Testis (tissue), 3 donors: ENCODE data around the gene LIN7A. TPM values are rescaled to one million over a fixed set of nuclear protein-coding genes. Genes with fewer than 3 reads are reported as not detected.
A peak's percentile ranks its signal among the peaks of the same experiment; 100 is the strongest.

Experiments
- DNase-seq: peaks from one replicate; pipeline ENCODE4 v3.0.0-alpha.2; 2019
- H3K27ac ChIP-seq, 2 donors: fragments of 200-600 bp; sonication (generic); one replicate each; pipeline ENCODE4 v1.5.1; 2019
- H3K27me3 ChIP-seq: fragments of 200-600 bp; sonication (generic); one replicate; pipeline ENCODE4 v1.5.1; 2019
- H3K36me3 ChIP-seq: fragments of 200-600 bp; sonication (generic); one replicate; pipeline ENCODE4 v1.5.1; 2017; ENCODE audit warnings: low read depth; ENCODE audit errors: missing control alignments
- H3K4me1 ChIP-seq: fragments of 200-600 bp; sonication (generic); one replicate; pipeline ENCODE4 v1.5.1; 2019
- H3K4me3 ChIP-seq, 2 donors: fragments of 200-600 bp; sonication (generic); one replicate each; pipeline ENCODE4 v1.5.1; 2017 to 2019
- H3K9me3 ChIP-seq: fragments of 200-600 bp; sonication (generic); one replicate; pipeline ENCODE4 v1.5.1; 2017
- POLR2A ChIP-seq: fragments of 450-650 bp; IDR thresholded peaks from one replicate; pipeline ENCODE4 v1.6.1; 2017; ENCODE audit warnings: antibody characterized with exemption, mild to moderate bottlenecking, moderate library complexity
- WGBS, 2 donors: methylation state at CpG; one replicate each; pipeline ENCODE4 v1.1.5; 2018; 5-methylcytosine and 5-hydroxymethylcytosine counted together
- intact Hi-C: fragments of 100-400 bp; cut with DNase I; formaldehyde crosslinking; loops from one replicate; pipeline ENCODE4 v1.15.1; 2023; ENCODE audit warnings: low total_unique reads
- polyA plus RNA-seq: library from polyadenylated mRNA; stranded (reverse); fragments of 350-450 nt; fragmentation: Illumina TruSeq; extraction: RNeasy Lipid Tissue Mini Kit (QIAGEN cat#74804); gene quantifications from one replicate; pipeline ENCODE4 v1.2.3, GENCODE V29; 2014; ENCODE audit warnings: low read depth, low replicate concordance; ENCODE audit not compliant: insufficient read depth
- total RNA-seq, 2 donors: library from RNA; depleted of rRNA; stranded (reverse); fragments of >200 nt; gene quantifications; one replicate each; pipeline ENCODE4 v1.2.3, GENCODE V29; 2016
- TF ChIP-seq, protein P1 (sequence below), 3 experiments: fragments of 450-650 bp in 2 of 3; fragments of 200-600 bp in 1 of 3; sonication (generic) in 1 of 3; IDR thresholded peaks; one replicate each; pipeline ENCODE4 v1.5.1; 2016 to 2019; ENCODE audit warnings: antibody characterized with exemption in 3 of 3, mild to moderate bottlenecking in 2 of 3, moderate library complexity in 1 of 3

Gene LIN7A
- total and polyA plus RNA-seq, 3 donors from 2014 or later = 5.8 to 48.6 (median 12.0) TPM

DNA sequence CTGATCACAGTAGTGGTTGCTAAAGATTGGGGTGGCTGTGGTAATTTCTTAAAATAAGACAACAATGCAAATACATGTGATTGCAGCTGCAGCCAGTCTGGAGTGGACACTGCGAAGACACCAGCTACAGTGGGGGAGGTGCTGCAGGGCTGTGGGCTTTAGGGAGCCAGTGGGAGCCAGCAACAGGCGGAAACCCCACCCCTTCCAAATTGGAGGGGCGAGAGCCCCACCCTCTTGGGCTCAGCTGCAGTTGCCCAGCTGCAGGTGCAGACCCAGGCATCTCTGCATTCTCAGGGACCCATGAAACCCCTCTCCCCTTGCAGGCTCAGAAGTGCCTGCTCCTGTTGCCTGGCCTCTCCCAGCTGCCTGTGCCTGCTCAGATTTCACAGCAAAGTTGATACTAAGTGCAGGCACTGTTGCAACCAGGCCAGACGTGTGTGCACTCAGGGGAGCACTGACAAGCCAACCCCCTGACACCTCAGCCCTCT is 116.2 kb downstream of the LIN7A start:
- intact Hi-C loops = no loop called here
- H3K9me3 ChIP-seq = no peaks in the 10 kb centered on the region
- no peaks in the 10 kb centered on the region for H3K36me3 ChIP-seq
- no peak for DNase-seq
- TF ChIP-seq, protein P1, sequence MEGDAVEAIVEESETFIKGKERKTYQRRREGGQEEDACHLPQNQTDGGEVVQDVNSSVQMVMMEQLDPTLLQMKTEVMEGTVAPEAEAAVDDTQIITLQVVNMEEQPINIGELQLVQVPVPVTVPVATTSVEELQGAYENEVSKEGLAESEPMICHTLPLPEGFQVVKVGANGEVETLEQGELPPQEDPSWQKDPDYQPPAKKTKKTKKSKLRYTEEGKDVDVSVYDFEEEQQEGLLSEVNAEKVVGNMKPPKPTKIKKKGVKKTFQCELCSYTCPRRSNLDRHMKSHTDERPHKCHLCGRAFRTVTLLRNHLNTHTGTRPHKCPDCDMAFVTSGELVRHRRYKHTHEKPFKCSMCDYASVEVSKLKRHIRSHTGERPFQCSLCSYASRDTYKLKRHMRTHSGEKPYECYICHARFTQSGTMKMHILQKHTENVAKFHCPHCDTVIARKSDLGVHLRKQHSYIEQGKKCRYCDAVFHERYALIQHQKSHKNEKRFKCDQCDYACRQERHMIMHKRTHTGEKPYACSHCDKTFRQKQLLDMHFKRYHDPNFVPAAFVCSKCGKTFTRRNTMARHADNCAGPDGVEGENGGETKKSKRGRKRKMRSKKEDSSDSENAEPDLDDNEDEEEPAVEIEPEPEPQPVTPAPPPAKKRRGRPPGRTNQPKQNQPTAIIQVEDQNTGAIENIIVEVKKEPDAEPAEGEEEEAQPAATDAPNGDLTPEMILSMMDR (IDR thresholded peaks at IDR 0.05) = no peak
- TF ChIP-seq POLR2A = no peak
- H3K4me1 ChIP-seq = no peaks in the 10 kb centered on the region
- WGBS, 2 donors = 61 to 84% methylated on average over 3 to 4 of the region's 4 CpGs
- H3K27ac ChIP-seq = no peak overlapping the region
- H3K4me3 ChIP-seq = no peak overlapping the region
- no peaks in the 10 kb centered on the region for H3K27me3 ChIP-seq

DNA sequence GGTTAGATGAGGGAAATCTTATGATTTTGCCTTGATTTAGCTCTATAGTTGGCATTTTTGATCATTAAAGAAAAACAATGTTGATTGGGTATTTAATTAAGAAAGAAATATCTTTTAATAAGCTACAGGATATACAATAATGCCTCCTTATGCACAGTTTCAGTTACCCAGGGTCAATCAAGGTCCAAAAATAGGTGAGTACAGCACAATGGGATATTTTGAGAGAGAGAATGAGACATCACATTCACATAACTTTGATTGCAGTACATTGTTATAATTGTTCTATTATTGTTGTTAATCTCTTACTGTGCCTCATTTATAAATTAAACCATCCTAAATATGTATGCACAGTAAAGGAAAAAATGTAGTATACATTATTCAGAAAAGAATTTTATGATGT is 118.9 kb downstream of the LIN7A start:
- Histone ChIP-seq H3K36me3 (no peaks in the 10 kb centered on the region), H3K27me3 (no peaks in the 10 kb centered on the region), H3K9me3 (no peaks in the 10 kb centered on the region), H3K27ac (no peak overlapping the region), H3K4me3 (no peak overlapping the region), H3K4me1 (no peaks in the 10 kb centered on the region)
- TF ChIP-seq, protein P1 (IDR thresholded peaks at IDR 0.05) = no peak
- no peak for TF ChIP-seq POLR2A
- intact Hi-C loops = no loop called here
- DNase-seq = no peak

DNA sequence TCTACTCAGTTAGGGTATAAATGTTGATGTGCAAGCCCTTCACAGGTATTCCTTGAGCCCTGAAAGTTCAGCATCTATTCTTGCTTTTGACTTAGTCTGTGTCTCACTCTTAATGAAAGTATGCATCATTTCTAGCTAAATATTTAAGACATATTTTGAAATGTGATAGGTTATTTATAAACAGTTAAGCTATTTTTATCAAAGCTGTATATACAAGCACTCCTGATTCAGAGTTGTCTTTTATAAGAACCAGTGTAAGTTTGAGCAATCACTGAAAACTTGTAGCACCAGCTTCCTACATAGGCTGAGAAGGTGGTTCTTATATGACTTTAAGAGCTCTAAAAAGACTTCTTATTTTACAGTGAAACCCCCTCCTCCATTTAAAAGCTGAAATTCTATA is 122.4 kb downstream of the LIN7A start:
- TF ChIP-seq, protein P1 (IDR thresholded peaks at IDR 0.05) = no peak
- no peaks in the 10 kb centered on the region for H3K36me3 ChIP-seq
- H3K27me3 ChIP-seq = no peaks in the 10 kb centered on the region
- no peaks in the 10 kb centered on the region for H3K4me1 ChIP-seq
- H3K9me3 ChIP-seq = no peaks in the 10 kb centered on the region
- peak overlapping the region in 1 of 2 donors; percentile 39 for H3K27ac ChIP-seq
- H3K4me3 ChIP-seq = no peak overlapping the region
- intact Hi-C loops = no loop called here
- no peak for DNase-seq

DNA sequence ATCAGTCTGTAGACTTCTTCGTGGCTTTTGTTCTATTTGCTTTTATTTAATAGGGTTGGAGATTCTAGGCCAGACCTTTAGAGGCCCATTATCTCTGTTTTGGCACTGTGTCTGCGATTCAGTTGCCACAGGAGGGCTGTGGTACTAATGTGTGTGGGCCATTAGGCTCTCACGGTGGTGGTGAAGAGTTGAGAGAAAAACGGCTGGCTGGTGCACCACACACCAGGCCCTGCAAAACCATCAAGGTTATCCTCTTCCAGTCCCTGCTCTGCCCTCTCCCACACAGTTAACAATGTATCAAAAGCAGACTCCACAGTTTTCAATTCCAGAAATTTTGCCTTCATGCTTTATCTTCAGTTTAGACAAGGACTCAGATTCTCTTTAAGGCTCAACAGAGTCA is 123.3 kb downstream of the LIN7A start:
- peak; percentile 62 for DNase-seq
- WGBS, 2 donors = 51 to 59% methylated on average over 4 of the region's 4 CpGs
- Histone ChIP-seq H3K36me3 (no peaks in the 10 kb centered on the region), H3K27ac (peak overlapping the region in 1 of 2 donors; percentile 39), H3K27me3 (no peaks in the 10 kb centered on the region), H3K9me3 (no peaks in the 10 kb centered on the region), H3K4me1 (no peaks in the 10 kb centered on the region), H3K4me3 (no peak overlapping the region)
- intact Hi-C loops = no loop called here
- TF ChIP-seq, protein P1 (IDR thresholded peaks at IDR 0.05) = no peak
- TF ChIP-seq POLR2A = no peak

DNA sequence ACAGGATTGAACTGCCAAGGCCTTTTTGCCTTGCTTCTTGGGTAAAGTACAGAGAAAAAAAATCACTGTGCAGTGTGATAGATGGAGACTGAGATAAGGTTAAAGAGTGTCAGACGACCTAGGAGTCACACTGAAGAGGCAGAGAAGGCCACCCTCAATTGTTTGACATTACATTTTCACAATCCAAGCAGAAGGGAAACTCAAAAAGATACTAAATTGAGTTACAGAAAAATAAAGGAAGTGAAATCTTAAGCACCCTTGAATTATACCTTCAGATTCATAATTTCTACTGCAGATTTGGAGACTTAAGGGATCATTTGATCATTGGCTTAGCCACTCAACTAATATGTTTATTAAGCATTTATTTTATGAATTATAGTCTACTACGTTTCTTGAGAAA is 123.9 kb downstream of the LIN7A start:
- DNase-seq = no peak
- WGBS, 2 donors = 72 to 81% methylated on average over 2 of the region's 2 CpGs
- TF ChIP-seq, protein P1 (IDR thresholded peaks at IDR 0.05) = no peak
- no peak for TF ChIP-seq POLR2A
- H3K36me3 ChIP-seq = no peaks in the 10 kb centered on the region
- H3K9me3 ChIP-seq = no peaks in the 10 kb centered on the region
- no peaks in the 10 kb centered on the region for H3K27me3 ChIP-seq
- peak overlapping the region in 1 of 2 donors; percentile 9 for H3K27ac ChIP-seq
- intact Hi-C loops = no loop called here
- no peak overlapping the region for H3K4me3 ChIP-seq
- H3K4me1 ChIP-seq = no peaks in the 10 kb centered on the region
